HEK293 (cell line): ENCODE measurements around the gene BRINP2.

Experiments
- CTCF ChIA-PET: fragments of 350-600 bp; formaldehyde crosslinking; extraction: SDS; loops from one replicate; lab custom pipeline; 2021; ENCODE audit warnings: antibody characterized with exemption; lab: Yijun Ruan, JAX
- POLR2A ChIA-PET: fragments of 300-600 bp; formaldehyde crosslinking; extraction: SDS; loops from one replicate; lab custom pipeline; 2020; ENCODE audit warnings: antibody characterized with exemption, inconsistent platforms; lab: Yijun Ruan, JAX
- H3K27ac ChIP-seq: fragments of 200-500 bp; sonication (Bioruptor generic); 2 replicates; pipeline ENCODE4 v1.5.1; 2014; ENCODE audit warnings: low read depth, low read length, control low read depth, inconsistent platforms; ENCODE audit errors: extremely low read depth
- H3K36me3 ChIP-seq, 2 experiments: fragments of 200-500 bp in 1 of 2; sonication (Bioruptor generic) in 1 of 2; 1 replicate in 1 of 2; 2 replicates in 1 of 2; pipeline ENCODE4 v1.5.1; 2014 to 2017; ENCODE audit warnings: inconsistent platforms in 2 of 2, low read length in 2 of 2; ENCODE audit not compliant: control insufficient read depth in 2 of 2, insufficient read depth in 1 of 2
- H3K4me1 ChIP-seq: fragments of 200-500 bp; sonication (Bioruptor generic); 2 replicates; pipeline ENCODE4 v1.5.1; 2014; ENCODE audit warnings: mild to moderate bottlenecking, low read length, inconsistent platforms; ENCODE audit not compliant: control insufficient read depth, insufficient read depth
- H3K4me3 ChIP-seq: 2 replicates; pipeline ENCODE4 v1.5.1; 2011; ENCODE audit warnings: low read depth, mild to moderate bottlenecking, control low read depth, low read length, moderate library complexity
- H3K9me3 ChIP-seq: fragments of 200-500 bp; sonication (Bioruptor generic); 2 replicates; pipeline ENCODE4 v1.5.1; 2014; ENCODE audit warnings: low read depth, low read length, inconsistent platforms; ENCODE audit not compliant: control insufficient read depth, insufficient read depth
- GLI4 ChIP-seq: fragments of 450-650 bp; formaldehyde crosslinking; IDR thresholded peaks from 2 replicates; pipeline ENCODE4 v1.5.1; 2016; ENCODE audit warnings: missing biosample characterization, missing genetic modification characterization
- HOXA7 ChIP-seq: sonication (generic); formaldehyde crosslinking; IDR thresholded peaks from 2 replicates; pipeline ENCODE4 v1.8.1; 2022; ENCODE audit warnings: missing genetic modification reagents, borderline replicate concordance
- IKZF3 ChIP-seq: fragments of 450-650 bp; IDR thresholded peaks from 2 replicates; pipeline ENCODE4 v1.5.0; 2018; ENCODE audit warnings: missing biosample characterization, mild to moderate bottlenecking, missing genetic modification characterization, moderate library complexity
- KLF1 ChIP-seq: fragments of 450-650 bp; formaldehyde crosslinking; IDR thresholded peaks from 2 replicates; pipeline ENCODE4 v1.5.1; 2016; ENCODE audit warnings: missing biosample characterization, missing genetic modification characterization
- KLF10 ChIP-seq: fragments of 450-650 bp; IDR thresholded peaks from 2 replicates; pipeline ENCODE4 v1.5.1; 2018; ENCODE audit warnings: missing biosample characterization, mild to moderate bottlenecking, missing genetic modification characterization
- KLF8 ChIP-seq: fragments of 450-650 bp; formaldehyde crosslinking; IDR thresholded peaks from 2 replicates; pipeline ENCODE4 v1.5.1; 2016; ENCODE audit warnings: missing biosample characterization, missing genetic modification characterization
- KLF9 ChIP-seq: fragments of 450-650 bp; formaldehyde crosslinking; IDR thresholded peaks from 2 replicates; pipeline ENCODE4 v1.5.1; 2016; ENCODE audit warnings: missing biosample characterization, missing genetic modification characterization, low read depth
- MZF1 ChIP-seq: fragments of 450-650 bp; formaldehyde crosslinking; IDR thresholded peaks from 2 replicates; pipeline ENCODE4 v1.5.1; 2017; ENCODE audit warnings: missing biosample characterization, missing genetic modification characterization, borderline replicate concordance
- SP2 ChIP-seq: fragments of 450-650 bp; formaldehyde crosslinking; IDR thresholded peaks from 2 replicates; pipeline ENCODE4 v1.5.1; 2016; ENCODE audit warnings: missing biosample characterization, missing genetic modification characterization
- ZBTB8A ChIP-seq: fragments of 450-650 bp; formaldehyde crosslinking; IDR thresholded peaks from 2 replicates; pipeline ENCODE4 v1.5.1; 2016; ENCODE audit warnings: missing biosample characterization, missing genetic modification characterization
- ZNF157 ChIP-seq: fragments of 450-650 bp; formaldehyde crosslinking; IDR thresholded peaks from 2 replicates; pipeline ENCODE4 v1.5.1; 2016; ENCODE audit warnings: missing biosample characterization, missing genetic modification characterization
- ZNF211 ChIP-seq: fragments of 450-650 bp; formaldehyde crosslinking; IDR thresholded peaks from 2 replicates; pipeline ENCODE4 v1.5.1; 2016; ENCODE audit warnings: low read depth, missing biosample characterization, missing genetic modification characterization
- ZNF366 ChIP-seq: fragments of 450-650 bp; formaldehyde crosslinking; conservative IDR thresholded peaks from 2 replicates; pipeline ENCODE4 v1.5.1; 2016; ENCODE audit warnings: missing biosample characterization, missing genetic modification characterization
- ZNF404 ChIP-seq: fragments of 450-650 bp; formaldehyde crosslinking; IDR thresholded peaks from 2 replicates; pipeline ENCODE4 v1.5.1; 2017; ENCODE audit warnings: missing biosample characterization, missing genetic modification characterization
- ZNF501 ChIP-seq: fragments of 450-650 bp; formaldehyde crosslinking; IDR thresholded peaks from 2 replicates; pipeline ENCODE4 v1.5.1; 2016; ENCODE audit warnings: missing biosample characterization, missing genetic modification characterization
- ZNF530 ChIP-seq: fragments of 450-650 bp; formaldehyde crosslinking; IDR thresholded peaks from 2 replicates; pipeline ENCODE4 v1.5.1; 2016; ENCODE audit warnings: low read depth, missing biosample characterization, missing genetic modification characterization
- ZNF561 ChIP-seq: fragments of 450-650 bp; IDR thresholded peaks from 2 replicates; pipeline ENCODE4 v1.5.1; 2018; ENCODE audit warnings: missing biosample characterization, missing genetic modification characterization, borderline replicate concordance
- ZNF777 ChIP-seq: fragments of 450-650 bp; formaldehyde crosslinking; IDR thresholded peaks from 2 replicates; pipeline ENCODE4 v1.5.1; 2017; ENCODE audit warnings: missing biosample characterization, missing genetic modification characterization, borderline replicate concordance
- ZXDB ChIP-seq: fragments of 450-650 bp; formaldehyde crosslinking; IDR thresholded peaks from 2 replicates; pipeline ENCODE4 v1.5.1; 2016; ENCODE audit warnings: missing biosample characterization, missing genetic modification characterization
- TF ChIP-seq, protein P1 (sequence below): fragments of 450-650 bp; formaldehyde crosslinking; IDR thresholded peaks from 2 replicates; pipeline ENCODE4 v1.5.1; 2016; ENCODE audit warnings: missing biosample characterization, missing genetic modification characterization
- TF ChIP-seq, protein P2 (sequence below): fragments of 450-650 bp; formaldehyde crosslinking; IDR thresholded peaks from 2 replicates; pipeline ENCODE4 v1.5.1; 2016; ENCODE audit warnings: missing biosample characterization, missing genetic modification characterization
- TF ChIP-seq, protein P3 (sequence below): fragments of 450-650 bp; formaldehyde crosslinking; IDR thresholded peaks from 2 replicates; pipeline ENCODE4 v1.5.1; 2017; ENCODE audit warnings: missing biosample characterization, missing genetic modification characterization
- TF ChIP-seq, protein P4 (sequence below): fragments of 450-650 bp; formaldehyde crosslinking; IDR thresholded peaks from 2 replicates; pipeline ENCODE4 v1.5.1; 2016; ENCODE audit warnings: missing biosample characterization, missing genetic modification characterization
- TF ChIP-seq, protein P5 (sequence below): fragments of 450-650 bp; formaldehyde crosslinking; IDR thresholded peaks from 2 replicates; pipeline ENCODE4 v1.5.1; 2016; ENCODE audit warnings: missing biosample characterization, missing genetic modification characterization, borderline replicate concordance
- TF ChIP-seq, protein P6 (sequence below): fragments of 450-650 bp; formaldehyde crosslinking; IDR thresholded peaks from 2 replicates; pipeline ENCODE4 v1.5.1; 2016; ENCODE audit warnings: missing biosample characterization, missing genetic modification characterization

The BRINP2 gene

DNA sequence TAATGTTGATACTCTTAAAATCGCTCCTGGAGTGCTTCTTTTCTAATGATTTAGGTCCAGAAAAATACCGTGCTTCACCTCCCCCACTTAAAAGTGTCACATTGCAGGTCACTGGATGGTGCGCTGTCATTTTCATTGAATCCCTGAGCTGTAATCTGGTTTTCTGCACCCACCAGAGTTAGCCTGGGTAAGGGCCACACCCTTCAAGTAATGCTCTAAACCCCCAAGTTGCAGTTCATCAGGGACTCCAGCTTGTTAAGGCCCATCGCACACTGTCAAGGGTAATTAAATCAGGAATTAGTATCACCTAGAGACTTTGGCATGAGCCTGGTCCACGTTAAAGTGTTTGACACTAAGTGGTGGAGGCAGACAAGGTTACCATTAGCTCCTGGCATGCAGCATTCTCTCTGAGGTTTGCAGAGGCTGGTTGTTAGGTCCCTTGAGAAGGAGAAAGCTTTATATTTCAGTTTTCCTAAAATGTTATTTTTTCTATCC lies 40.3 kb upstream of the BRINP2 start (continued):
- TF ChIP-seq, protein P1, sequence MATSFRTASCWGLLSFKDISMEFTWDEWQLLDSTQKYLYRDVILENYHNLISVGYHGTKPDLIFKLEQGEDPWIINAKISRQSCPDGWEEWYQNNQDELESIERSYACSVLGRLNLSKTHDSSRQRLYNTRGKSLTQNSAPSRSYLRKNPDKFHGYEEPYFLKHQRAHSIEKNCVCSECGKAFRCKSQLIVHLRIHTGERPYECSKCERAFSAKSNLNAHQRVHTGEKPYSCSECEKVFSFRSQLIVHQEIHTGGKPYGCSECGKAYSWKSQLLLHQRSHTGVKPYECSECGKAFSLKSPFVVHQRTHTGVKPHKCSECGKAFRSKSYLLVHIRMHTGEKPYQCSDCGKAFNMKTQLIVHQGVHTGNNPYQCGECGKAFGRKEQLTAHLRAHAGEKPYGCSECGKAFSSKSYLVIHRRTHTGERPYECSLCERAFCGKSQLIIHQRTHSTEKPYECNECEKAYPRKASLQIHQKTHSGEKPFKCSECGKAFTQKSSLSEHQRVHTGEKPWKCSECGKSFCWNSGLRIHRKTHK (tag by site-specific recombination), result no peak
- TF ChIP-seq, protein P2, sequence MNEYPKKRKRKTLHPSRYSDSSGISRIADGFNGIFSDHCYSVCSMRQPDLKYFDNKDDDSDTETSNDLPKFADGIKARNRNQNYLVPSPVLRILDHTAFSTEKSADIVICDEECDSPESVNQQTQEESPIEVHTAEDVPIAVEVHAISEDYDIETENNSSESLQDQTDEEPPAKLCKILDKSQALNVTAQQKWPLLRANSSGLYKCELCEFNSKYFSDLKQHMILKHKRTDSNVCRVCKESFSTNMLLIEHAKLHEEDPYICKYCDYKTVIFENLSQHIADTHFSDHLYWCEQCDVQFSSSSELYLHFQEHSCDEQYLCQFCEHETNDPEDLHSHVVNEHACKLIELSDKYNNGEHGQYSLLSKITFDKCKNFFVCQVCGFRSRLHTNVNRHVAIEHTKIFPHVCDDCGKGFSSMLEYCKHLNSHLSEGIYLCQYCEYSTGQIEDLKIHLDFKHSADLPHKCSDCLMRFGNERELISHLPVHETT, result no peak
- TF ChIP-seq ZNF211 (tag by site-specific recombination) (no peak), ZNF366 (tag by site-specific recombination) (no peak), GLI4 (no peak), ZBTB8A (no peak), HOXA7 (CRISPR knock-in tag) (no peak), KLF9 (tag by site-specific recombination) (no peak), ZNF561 (no peak), KLF10 (no peak)
- TF ChIP-seq, all 188 proteins: peak for 0

DNA sequence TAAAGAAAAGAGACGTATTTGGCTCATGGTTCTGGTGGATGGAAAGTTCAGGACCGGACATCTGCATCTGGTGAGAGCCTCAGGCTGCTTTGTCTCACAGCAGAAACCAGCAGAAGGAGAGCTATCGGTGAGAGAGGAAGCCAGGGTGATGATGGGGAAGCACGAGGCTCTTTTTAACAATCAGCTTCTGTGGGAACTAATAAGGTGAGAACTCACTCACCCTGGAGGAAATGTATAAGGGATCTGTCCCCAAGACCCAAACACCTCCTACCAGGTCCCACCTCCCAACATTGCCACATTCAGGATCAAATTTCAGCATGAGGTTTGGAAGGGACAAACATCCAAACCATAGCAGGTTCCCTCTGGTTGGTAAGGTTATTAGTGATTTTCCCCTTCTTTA lies 39.0 kb upstream of the BRINP2 start:
- no peak overlapping the region for H3K4me3 ChIP-seq
- no peaks in the 10 kb centered on the region for H3K4me1 ChIP-seq
- POLR2A ChIA-PET, result no interaction called here
- H3K36me3 ChIP-seq, result no peaks in the 10 kb centered on the region
- H3K9me3 ChIP-seq, result no peaks in the 10 kb centered on the region
- no peak overlapping the region for H3K27ac ChIP-seq
- CTCF ChIA-PET, result no interaction called here
- TF ChIP-seq, protein P3, sequence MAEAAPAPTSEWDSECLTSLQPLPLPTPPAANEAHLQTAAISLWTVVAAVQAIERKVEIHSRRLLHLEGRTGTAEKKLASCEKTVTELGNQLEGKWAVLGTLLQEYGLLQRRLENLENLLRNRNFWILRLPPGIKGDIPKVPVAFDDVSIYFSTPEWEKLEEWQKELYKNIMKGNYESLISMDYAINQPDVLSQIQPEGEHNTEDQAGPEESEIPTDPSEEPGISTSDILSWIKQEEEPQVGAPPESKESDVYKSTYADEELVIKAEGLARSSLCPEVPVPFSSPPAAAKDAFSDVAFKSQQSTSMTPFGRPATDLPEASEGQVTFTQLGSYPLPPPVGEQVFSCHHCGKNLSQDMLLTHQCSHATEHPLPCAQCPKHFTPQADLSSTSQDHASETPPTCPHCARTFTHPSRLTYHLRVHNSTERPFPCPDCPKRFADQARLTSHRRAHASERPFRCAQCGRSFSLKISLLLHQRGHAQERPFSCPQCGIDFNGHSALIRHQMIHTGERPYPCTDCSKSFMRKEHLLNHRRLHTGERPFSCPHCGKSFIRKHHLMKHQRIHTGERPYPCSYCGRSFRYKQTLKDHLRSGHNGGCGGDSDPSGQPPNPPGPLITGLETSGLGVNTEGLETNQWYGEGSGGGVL (tag by site-specific recombination), result no peak
- TF ChIP-seq SP2 (tag by site-specific recombination), result no peak
- no peak for TF ChIP-seq ZNF157
- TF ChIP-seq, protein P4, sequence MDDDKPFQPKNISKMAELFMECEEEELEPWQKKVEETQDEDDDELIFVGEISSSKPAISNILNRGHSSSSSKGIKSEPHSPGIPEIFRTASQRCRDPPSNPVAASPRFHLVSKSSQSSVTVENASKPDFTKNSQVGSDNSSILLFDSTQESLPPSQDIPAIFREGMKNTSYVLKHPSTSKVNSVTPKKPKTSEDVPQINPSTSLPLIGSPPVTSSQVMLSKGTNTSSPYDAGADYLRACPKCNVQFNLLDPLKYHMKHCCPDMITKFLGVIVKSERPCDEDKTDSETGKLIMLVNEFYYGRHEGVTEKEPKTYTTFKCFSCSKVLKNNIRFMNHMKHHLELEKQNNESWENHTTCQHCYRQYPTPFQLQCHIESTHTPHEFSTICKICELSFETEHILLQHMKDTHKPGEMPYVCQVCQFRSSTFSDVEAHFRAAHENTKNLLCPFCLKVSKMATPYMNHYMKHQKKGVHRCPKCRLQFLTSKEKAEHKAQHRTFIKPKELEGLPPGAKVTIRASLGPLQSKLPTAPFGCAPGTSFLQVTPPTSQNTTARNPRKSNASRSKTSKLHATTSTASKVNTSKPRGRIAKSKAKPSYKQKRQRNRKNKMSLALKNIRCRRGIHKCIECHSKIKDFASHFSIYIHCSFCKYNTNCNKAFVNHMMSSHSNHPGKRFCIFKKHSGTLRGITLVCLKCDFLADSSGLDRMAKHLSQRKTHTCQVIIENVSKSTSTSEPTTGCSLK (tag by site-specific recombination), result no peak
- no peak for TF ChIP-seq KLF8
- TF ChIP-seq, protein P5, sequence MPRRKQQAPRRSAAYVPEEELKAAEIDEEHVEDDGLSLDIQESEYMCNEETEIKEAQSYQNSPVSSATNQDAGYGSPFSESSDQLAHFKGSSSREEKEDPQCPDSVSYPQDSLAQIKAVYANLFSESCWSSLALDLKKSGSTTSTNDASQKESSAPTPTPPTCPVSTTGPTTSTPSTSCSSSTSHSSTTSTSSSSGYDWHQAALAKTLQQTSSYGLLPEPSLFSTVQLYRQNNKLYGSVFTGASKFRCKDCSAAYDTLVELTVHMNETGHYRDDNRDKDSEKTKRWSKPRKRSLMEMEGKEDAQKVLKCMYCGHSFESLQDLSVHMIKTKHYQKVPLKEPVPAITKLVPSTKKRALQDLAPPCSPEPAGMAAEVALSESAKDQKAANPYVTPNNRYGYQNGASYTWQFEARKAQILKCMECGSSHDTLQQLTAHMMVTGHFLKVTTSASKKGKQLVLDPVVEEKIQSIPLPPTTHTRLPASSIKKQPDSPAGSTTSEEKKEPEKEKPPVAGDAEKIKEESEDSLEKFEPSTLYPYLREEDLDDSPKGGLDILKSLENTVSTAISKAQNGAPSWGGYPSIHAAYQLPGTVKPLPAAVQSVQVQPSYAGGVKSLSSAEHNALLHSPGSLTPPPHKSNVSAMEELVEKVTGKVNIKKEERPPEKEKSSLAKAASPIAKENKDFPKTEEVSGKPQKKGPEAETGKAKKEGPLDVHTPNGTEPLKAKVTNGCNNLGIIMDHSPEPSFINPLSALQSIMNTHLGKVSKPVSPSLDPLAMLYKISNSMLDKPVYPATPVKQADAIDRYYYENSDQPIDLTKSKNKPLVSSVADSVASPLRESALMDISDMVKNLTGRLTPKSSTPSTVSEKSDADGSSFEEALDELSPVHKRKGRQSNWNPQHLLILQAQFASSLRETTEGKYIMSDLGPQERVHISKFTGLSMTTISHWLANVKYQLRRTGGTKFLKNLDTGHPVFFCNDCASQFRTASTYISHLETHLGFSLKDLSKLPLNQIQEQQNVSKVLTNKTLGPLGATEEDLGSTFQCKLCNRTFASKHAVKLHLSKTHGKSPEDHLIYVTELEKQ (tag by site-specific recombination), result no peak
- no peak for TF ChIP-seq ZNF501
- TF ChIP-seq ZNF777 (tag by site-specific recombination), result no peak
- TF ChIP-seq, protein P6, sequence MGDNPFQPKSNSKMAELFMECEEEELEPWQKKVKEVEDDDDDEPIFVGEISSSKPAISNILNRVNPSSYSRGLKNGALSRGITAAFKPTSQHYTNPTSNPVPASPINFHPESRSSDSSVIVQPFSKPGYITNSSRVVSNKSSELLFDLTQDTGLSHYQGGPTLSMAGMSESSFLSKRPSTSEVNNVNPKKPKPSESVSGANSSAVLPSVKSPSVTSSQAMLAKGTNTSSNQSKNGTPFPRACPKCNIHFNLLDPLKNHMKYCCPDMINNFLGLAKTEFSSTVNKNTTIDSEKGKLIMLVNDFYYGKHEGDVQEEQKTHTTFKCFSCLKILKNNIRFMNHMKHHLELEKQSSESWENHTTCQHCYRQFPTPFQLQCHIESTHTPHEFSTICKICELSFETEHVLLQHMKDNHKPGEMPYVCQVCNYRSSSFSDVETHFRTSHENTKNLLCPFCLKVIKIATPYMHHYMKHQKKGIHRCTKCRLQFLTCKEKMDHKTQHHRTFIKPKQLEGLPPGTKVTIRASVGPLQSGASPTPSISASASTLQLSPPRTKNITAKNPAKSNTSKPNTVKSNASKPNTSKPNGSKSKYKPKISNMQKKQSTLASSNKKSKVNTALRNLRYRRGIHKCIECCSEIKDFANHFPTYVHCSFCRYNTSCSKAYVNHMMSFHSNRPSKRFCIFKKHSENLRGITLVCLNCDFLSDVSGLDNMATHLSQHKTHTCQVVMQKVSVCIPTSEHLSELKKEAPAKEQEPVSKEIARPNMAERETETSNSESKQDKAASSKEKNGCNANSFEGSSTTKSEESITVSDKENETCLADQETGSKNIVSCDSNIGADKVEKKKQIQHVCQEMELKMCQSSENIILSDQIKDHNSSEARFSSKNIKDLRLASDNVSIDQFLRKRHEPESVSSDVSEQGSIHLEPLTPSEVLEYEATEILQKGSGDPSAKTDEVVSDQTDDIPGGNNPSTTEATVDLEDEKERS (tag by site-specific recombination), result no peak
- no peak for TF ChIP-seq ZNF404
- no peak for TF ChIP-seq ZXDB (tag by site-specific recombination)
- no peak for TF ChIP-seq ZNF530 (tag by site-specific recombination)
- no peak for TF ChIP-seq KLF1 (tag by site-specific recombination)
- TF ChIP-seq IKZF3 (tag by site-specific recombination), result no peak
- no peak for TF ChIP-seq MZF1 (tag by site-specific recombination)
